ENCODE results near the gene TRIL.

TRIL gene

DNA sequence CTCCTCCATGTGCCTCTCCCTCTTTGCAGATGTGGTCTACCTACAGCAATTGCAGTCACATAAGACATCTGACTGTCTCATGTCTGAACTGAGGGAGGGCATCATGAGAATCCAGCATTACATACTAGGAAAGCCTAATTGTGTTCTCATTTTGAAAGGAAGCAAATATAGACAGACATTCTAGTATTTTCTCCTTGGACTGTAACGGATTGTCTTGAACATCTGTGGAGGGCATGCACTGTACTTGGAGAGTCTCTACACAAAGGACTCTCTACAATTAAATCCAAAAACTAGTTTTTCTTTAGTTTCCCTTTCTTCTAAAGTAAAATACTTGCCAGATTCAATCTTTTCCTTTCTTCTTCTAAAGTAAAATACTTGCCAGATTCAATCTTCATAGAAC is 34.7 kb upstream of the TRIL start:
- DNase-seq = no peak
- TF ChIP-seq, protein P1, sequence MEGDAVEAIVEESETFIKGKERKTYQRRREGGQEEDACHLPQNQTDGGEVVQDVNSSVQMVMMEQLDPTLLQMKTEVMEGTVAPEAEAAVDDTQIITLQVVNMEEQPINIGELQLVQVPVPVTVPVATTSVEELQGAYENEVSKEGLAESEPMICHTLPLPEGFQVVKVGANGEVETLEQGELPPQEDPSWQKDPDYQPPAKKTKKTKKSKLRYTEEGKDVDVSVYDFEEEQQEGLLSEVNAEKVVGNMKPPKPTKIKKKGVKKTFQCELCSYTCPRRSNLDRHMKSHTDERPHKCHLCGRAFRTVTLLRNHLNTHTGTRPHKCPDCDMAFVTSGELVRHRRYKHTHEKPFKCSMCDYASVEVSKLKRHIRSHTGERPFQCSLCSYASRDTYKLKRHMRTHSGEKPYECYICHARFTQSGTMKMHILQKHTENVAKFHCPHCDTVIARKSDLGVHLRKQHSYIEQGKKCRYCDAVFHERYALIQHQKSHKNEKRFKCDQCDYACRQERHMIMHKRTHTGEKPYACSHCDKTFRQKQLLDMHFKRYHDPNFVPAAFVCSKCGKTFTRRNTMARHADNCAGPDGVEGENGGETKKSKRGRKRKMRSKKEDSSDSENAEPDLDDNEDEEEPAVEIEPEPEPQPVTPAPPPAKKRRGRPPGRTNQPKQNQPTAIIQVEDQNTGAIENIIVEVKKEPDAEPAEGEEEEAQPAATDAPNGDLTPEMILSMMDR (IDR thresholded peaks at IDR 0.05) = no peak
- Mint-ChIP-seq H3K4me1 (peaks cover 59% of the 10 kb centered on the region), H3K36me3 (ENCODE audit: low read depth) (peaks cover 13% of the 10 kb centered on the region), H3K9me3 (peaks cover 15% of the 10 kb centered on the region), H3K27ac (no peak overlapping the region), H3K27me3 (ENCODE audit: low read depth, poor library complexity) (no peaks in the 10 kb centered on the region), H3K4me3 (no peak overlapping the region)

- TF ChIP-seq, protein P1 (IDR thresholded peaks at IDR 0.05) = no peak
- H3K4me3 Mint-ChIP-seq = no peak overlapping the region
- H3K27ac Mint-ChIP-seq = peak overlapping the region; percentile 76
- H3K27me3 Mint-ChIP-seq (ENCODE audit: low read depth, poor library complexity) = no peaks in the 10 kb centered on the region
- H3K4me1 Mint-ChIP-seq = peaks cover 59% of the 10 kb centered on the region
- H3K9me3 Mint-ChIP-seq = peaks cover 19% of the 10 kb centered on the region
- peak; percentile 41 for DNase-seq
- peaks cover 13% of the 10 kb centered on the region for H3K36me3 Mint-ChIP-seq (ENCODE audit: low read depth)
Measured at GRCh38 chr7:28990200-28990960, 32.2 kb upstream of the TRIL start.

GRCh38 chr7:28989211-28989980 is 31.3 kb upstream of the TRIL start:
- Mint-ChIP-seq H3K9me3 (peaks cover 19% of the 10 kb centered on the region), H3K36me3 (ENCODE audit: low read depth) (peaks cover 13% of the 10 kb centered on the region), H3K4me3 (no peak overlapping the region), H3K27ac (peak overlapping the region; percentile 84), H3K27me3 (ENCODE audit: low read depth, poor library complexity) (no peaks in the 10 kb centered on the region), H3K4me1 (peaks cover 69% of the 10 kb centered on the region)
- no peak for DNase-seq
- TF ChIP-seq, protein P1 (IDR thresholded peaks at IDR 0.05) = no peak

GRCh38 chr7:28988810-28989209 is 30.7 kb upstream of the TRIL start:
- peaks cover 13% of the 10 kb centered on the region for H3K36me3 Mint-ChIP-seq (ENCODE audit: low read depth)
- peaks cover 19% of the 10 kb centered on the region for H3K9me3 Mint-ChIP-seq
- no peak for DNase-seq
- no peaks in the 10 kb centered on the region for H3K27me3 Mint-ChIP-seq (ENCODE audit: low read depth, poor library complexity)
- H3K27ac Mint-ChIP-seq = peak overlapping the region; percentile 84
- peaks cover 75% of the 10 kb centered on the region for H3K4me1 Mint-ChIP-seq
- H3K4me3 Mint-ChIP-seq = no peak overlapping the region
- TF ChIP-seq, protein P1 (IDR thresholded peaks at IDR 0.05) = no peak

- Mint-ChIP-seq H3K9me3 (peaks cover 19% of the 10 kb centered on the region), H3K36me3 (ENCODE audit: low read depth) (peaks cover 13% of the 10 kb centered on the region), H3K27me3 (ENCODE audit: low read depth, poor library complexity) (no peaks in the 10 kb centered on the region), H3K4me1 (peaks cover 81% of the 10 kb centered on the region), H3K4me3 (no peak overlapping the region), H3K27ac (no peak overlapping the region)
- TF ChIP-seq, protein P1 (IDR thresholded peaks at IDR 0.05) = no peak
- DNase-seq = no peak
Measured at GRCh38 chr7:28988091-28988490, 30.0 kb upstream of the TRIL start.

Measured in nephron progenitor cell (in vitro differentiated cells).